HG02840 (cell line): Measurements from ENCODE around the gene SNTB2.
"Not testable (repeated sequence)": the region's sequence is repeated elsewhere in the genome, so short reads cannot be mapped to it uniquely, and the experiment has no call there.

Source experiments
- ATAC-seq: cut with Tn5 transposase; IDR thresholded peaks from one replicate; pipeline ENCODE4 v1.9.1; 2021; ENCODE audit warnings: mild to moderate bottlenecking, moderate library complexity, moderate number of reproducible peaks; ENCODE audit not compliant: unreplicated experiment, low FRiP score

The SNTB2 gene

GRCh38 chr16:69277413-69277812, 90.4 kb downstream of the SNTB2 start:
- ATAC-seq, result no peak

- ATAC-seq, result no peak
Observed at GRCh38 chr16:69283851-69284250, 96.9 kb downstream of the SNTB2 start.

GRCh38 chr16:69285240-69285639, 98.3 kb downstream of the SNTB2 start:
- no peak for ATAC-seq

- no peak for ATAC-seq
Observed at GRCh38 chr16:69286941-69287713, 100.2 kb downstream of the SNTB2 start.

- ATAC-seq, result not testable (repeated sequence)
Observed at GRCh38 chr16:69291657-69292056, 104.7 kb downstream of the SNTB2 start.

GRCh38 chr16:69293401-69293800, 106.4 kb downstream of the SNTB2 start:
- ATAC-seq, result no peak

- no peak for ATAC-seq
Observed at GRCh38 chr16:69294051-69294450, 107.1 kb downstream of the SNTB2 start.

GRCh38 chr16:69296771-69297170, 109.8 kb downstream of the SNTB2 start:
- ATAC-seq, result not testable (repeated sequence)

- no peak for ATAC-seq
Observed at GRCh38 chr16:69298261-69298660, 111.3 kb downstream of the SNTB2 start.

GRCh38 chr16:69301187-69301586, 114.2 kb downstream of the SNTB2 start:
- ATAC-seq, result no peak

GRCh38 chr16:69301861-69302260, 114.9 kb downstream of the SNTB2 start:
- ATAC-seq, result no peak

GRCh38 chr16:69302301-69302700, 115.3 kb downstream of the SNTB2 start:
- no peak for ATAC-seq

GRCh38 chr16:69306031-69306430, 119.1 kb downstream of the SNTB2 start:
- ATAC-seq, result no peak

- ATAC-seq, result no peak
Observed at GRCh38 chr16:69307091-69307490, 120.1 kb downstream of the SNTB2 start.

GRCh38 chr16:69307856-69308255, 120.9 kb downstream of the SNTB2 start:
- ATAC-seq, result no peak

GRCh38 chr16:69309316-69309715, 122.4 kb downstream of the SNTB2 start:
- ATAC-seq, result no peak

- ATAC-seq, result peak; percentile 97
Observed at GRCh38 chr16:69310653-69311532, 123.9 kb downstream of the SNTB2 start, which contains the start of gene VPS4A. VPS4A (plus strand) TSS chr16:69311350; CDS start chr16:69311512, 162 bp downstream.

- ATAC-seq, result peak; percentile 46
Observed at GRCh38 chr16:69311533-69312387, 124.8 kb downstream of the SNTB2 start.

- no peak for ATAC-seq
Observed at GRCh38 chr16:69313469-69313868, 126.5 kb downstream of the SNTB2 start.

- no peak for ATAC-seq
Observed at GRCh38 chr16:69314534-69314933, 127.6 kb downstream of the SNTB2 start.
